ENCODE results near the gene GPRC5A. TPM values are rescaled to one million over a fixed set of nuclear protein-coding genes. Genes with fewer than 3 reads are reported as not detected.

Gene GPRC5A
- total and polyA plus RNA-seq, 2 of the 13 experiments (the other 11 are each of a cell fraction or from before 2014, with no cell fraction given), result 0.27 to 3.0 TPM

- TF ChIP-seq ZNF749 (CRISPR knock-in tag; IDR thresholded peaks at IDR 0.05; ENCODE audit: borderline replicate concordance) (no peak), ZBTB2 (CRISPR knock-in tag; IDR thresholded peaks at IDR 0.05; ENCODE audit: low read depth) (no peak), ARID4A (CRISPR knock-in tag; IDR thresholded peaks at IDR 0.05; ENCODE audit: borderline replicate concordance) (no peak), ZNF367 (CRISPR knock-in tag; IDR thresholded peaks at IDR 0.05; ENCODE audit: borderline replicate concordance) (no peak), FOXK2 (IDR thresholded peaks at IDR 0.05) (peak; percentile 78; the same call in 1 of the 2 replicates), ATF4 (CRISPR knock-in tag; IDR thresholded peaks at IDR 0.05) (no peak), ZFP91 (CRISPR knock-in tag; IDR thresholded peaks at IDR 0.05; ENCODE audit: borderline replicate concordance) (no peak; the same call in 1 of the 2 replicates), E2F5 (CRISPR knock-in tag; conservative IDR thresholded peaks at IDR 0.05) (no peak), ONECUT2 (CRISPR knock-in tag; IDR thresholded peaks at IDR 0.05) (no peak), NFKB2 (CRISPR knock-in tag; IDR thresholded peaks at IDR 0.05; ENCODE audit: borderline replicate concordance) (no peak; the same call in 1 of the 2 replicates), POLR2G (IDR thresholded peaks at IDR 0.05; ENCODE audit: low read depth, low read length) (peak; percentile 92), ZNF136 (CRISPR knock-in tag; IDR thresholded peaks at IDR 0.05; ENCODE audit: low read depth) (no peak), ZSCAN22 (CRISPR knock-in tag; IDR thresholded peaks at IDR 0.05) (no peak), PAXIP1 (CRISPR knock-in tag; conservative IDR thresholded peaks at IDR 0.05) (peak; percentile 35; the same call in 1 of the 2 replicates)
Observed at GRCh38 chr12:12927211-12928079, 36.1 kb downstream of the GPRC5A start (continued).
